ENCODE measurements around the gene XRCC1.

GRCh38 chr19:43592800-43593350, 17.5 kb upstream of the XRCC1 start:
- TF ChIP-seq CTCF (IDR thresholded peaks at IDR 0.05 in 2 of 3, conservative IDR thresholded peaks at IDR 0.05 in 1 of 3; ENCODE audit: borderline replicate concordance in 1 of 3, insufficient read depth in 1 of 3, low read depth in 2 of 3, low read length in 2 of 3), result no peak
- no peak for TF ChIP-seq EZH2 (IDR thresholded peaks at IDR 0.05)
- TF ChIP-seq POLR2AphosphoS5 (IDR thresholded peaks at IDR 0.05; ENCODE audit: low read depth, low read length), result no peak
- no peak for TF ChIP-seq ELF1 (IDR thresholded peaks at IDR 0.05; ENCODE audit: borderline replicate concordance, low read depth)
- no peak for TF ChIP-seq CBX3 (IDR thresholded peaks at IDR 0.05; ENCODE audit: low read depth)
- TF ChIP-seq SIN3A (IDR thresholded peaks at IDR 0.05; ENCODE audit: low read depth), result no peak
- no peak for TF ChIP-seq EZH2phosphoT487 (IDR thresholded peaks at IDR 0.05; ENCODE audit: borderline replicate concordance)
- TF ChIP-seq POLR2A (IDR thresholded peaks at IDR 0.05; ENCODE audit: borderline replicate concordance, extremely low read depth, insufficient read depth, insufficient read length), result no peak

All from HCT116 (cell line).